Epithelial cell of alveolus of lung (primary cell): Measurements from ENCODE around the gene DSPP. TPM values are rescaled to one million over a fixed set of nuclear protein-coding genes. Genes with fewer than 3 reads are reported as not detected.

Source experiments
- total RNA-seq: library from RNA; depleted of rRNA; stranded (reverse); fragments of >200 nt; gene quantifications from 2 replicates; pipeline ENCODE4 v1.2.1, GENCODE V29; 2015

Gene DSPP
- not detected in 2 replicates for total RNA-seq

GRCh38 chr4:87608229-87608628 is at the start of gene DSPP:
TSS of gene DSPP (plus strand) at chr4:87608529. CDS start at chr4:87610909, 2,380 bp downstream.

GRCh38 chr4:87649980-87650379 is 41.7 kb downstream of the DSPP start, which contains the start of gene DMP1:
TSS of gene DMP1 (plus strand) at chr4:87650280. CDS start at chr4:87656493, 6,213 bp downstream.

Other genes with a start within 250 kb of the DSPP start
- 36.8 and 75.4 TPM in 2 replicates for gene HSD17B11, start 217.3 kb upstream of the DSPP start, total RNA-seq
- 15.1 and 17.5 TPM in 2 replicates for gene NUDT9, start 186.0 kb upstream of the DSPP start, total RNA-seq
- under 0.01 and 1.0 TPM in 2 replicates for gene SPARCL1, start 79.2 kb upstream of the DSPP start, total RNA-seq
- not detected in 2 replicates for gene DMP1, start 41.8 kb downstream of the DSPP start, total RNA-seq
- not detected in 2 replicates for gene IBSP, start 191.0 kb downstream of the DSPP start, total RNA-seq
- gene MEPE, start 224.4 kb downstream of the DSPP start, total RNA-seq, result not detected in 2 replicates